ENCODE results near the gene CSPG4.
"Not testable (repeated sequence)": the region's sequence is repeated elsewhere in the genome, so short reads cannot be mapped to it uniquely, and the experiment has no call there.

CSPG4 gene

GRCh38 chr15:75703440-75704262 lies 9.0 kb downstream of the CSPG4 start:
- FAIRE-seq = not testable (repeated sequence)

- FAIRE-seq = no peak
Measured at GRCh38 chr15:75702436-75702835, 10.2 kb downstream of the CSPG4 start.

- FAIRE-seq = not testable (repeated sequence)
Measured at GRCh38 chr15:75701071-75702003, 11.3 kb downstream of the CSPG4 start.

GRCh38 chr15:75699961-75700874 lies 12.4 kb downstream of the CSPG4 start:
- FAIRE-seq = not testable (repeated sequence)

GRCh38 chr15:75699517-75699916 lies 13.1 kb downstream of the CSPG4 start:
- not testable (repeated sequence) for FAIRE-seq

- FAIRE-seq = not testable (repeated sequence)
Measured at GRCh38 chr15:75697974-75698747, 14.5 kb downstream of the CSPG4 start.

GRCh38 chr15:75697523-75697922 lies 15.1 kb downstream of the CSPG4 start:
- no peak for FAIRE-seq

GRCh38 chr15:75696854-75697259 lies 15.8 kb downstream of the CSPG4 start:
- FAIRE-seq = no peak

GRCh38 chr15:75696311-75696720 lies 16.3 kb downstream of the CSPG4 start:
- no peak for FAIRE-seq

GRCh38 chr15:75695634-75696310 lies 16.9 kb downstream of the CSPG4 start:
- no peak for FAIRE-seq

- FAIRE-seq = no peak
Measured at GRCh38 chr15:75695220-75695619, 17.4 kb downstream of the CSPG4 start.

- no peak for FAIRE-seq
Measured at GRCh38 chr15:75694241-75695182, 18.1 kb downstream of the CSPG4 start.

- FAIRE-seq = no peak
Measured at GRCh38 chr15:75693501-75694240, 19.0 kb downstream of the CSPG4 start.

- not testable (repeated sequence) for FAIRE-seq
Measured at GRCh38 chr15:75693028-75693427, 19.6 kb downstream of the CSPG4 start.

- not testable (repeated sequence) for FAIRE-seq
Measured at GRCh38 chr15:75692311-75692710, 20.3 kb downstream of the CSPG4 start.

GRCh38 chr15:75689429-75689828 lies 23.2 kb downstream of the CSPG4 start:
- not testable (repeated sequence) for FAIRE-seq

- no peak for FAIRE-seq
Measured at GRCh38 chr15:75688831-75689230, 23.8 kb downstream of the CSPG4 start.

- FAIRE-seq = no peak
Measured at GRCh38 chr15:75688278-75688557, 24.4 kb downstream of the CSPG4 start.

All from islet of Langerhans (tissue), 1 donor.